A673 (cell line): ENCODE results near the gene GPC6.

Experiments
- EZH2 ChIP-seq: fragments of 200-600 bp; sonication (generic); IDR thresholded peaks from 2 replicates; pipeline ENCODE4 v1.6.1; 2017; ENCODE audit warnings: borderline replicate concordance, low read depth, mild to moderate bottlenecking, mixed read lengths, antibody characterized with exemption, low read length; ENCODE audit not compliant: poor library complexity, severe bottlenecking
- TF ChIP-seq, protein P1 (sequence below): fragments of 300-800, 200-600 bp; sonication (generic); conservative IDR thresholded peaks from 2 replicates; pipeline ENCODE4 v1.5.1; 2017; ENCODE audit warnings: low read depth, mild to moderate bottlenecking, antibody characterized with exemption, low read length, moderate library complexity, mixed read lengths

DNA sequence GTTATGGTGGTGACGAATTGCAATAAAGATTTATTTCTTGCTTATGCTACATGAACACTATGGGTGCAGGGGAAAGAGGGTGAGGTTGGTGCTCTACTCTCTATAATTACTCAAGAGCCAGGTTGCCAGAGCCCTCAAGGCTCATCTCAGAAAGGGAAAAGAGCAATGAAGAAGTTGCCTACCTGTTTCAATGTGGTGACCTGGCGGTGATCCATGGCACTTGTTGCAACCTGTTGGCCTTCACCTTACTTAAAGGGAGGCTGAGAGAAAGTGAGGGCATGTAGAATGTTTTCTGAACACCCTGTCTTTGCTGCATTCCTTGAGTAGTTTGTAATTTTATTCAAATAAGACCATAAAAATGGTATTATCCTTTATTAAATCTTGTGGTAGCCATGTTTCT lies 394.4 kb downstream of the GPC6 start:
- TF ChIP-seq EZH2 = no peak
- TF ChIP-seq, protein P1, sequence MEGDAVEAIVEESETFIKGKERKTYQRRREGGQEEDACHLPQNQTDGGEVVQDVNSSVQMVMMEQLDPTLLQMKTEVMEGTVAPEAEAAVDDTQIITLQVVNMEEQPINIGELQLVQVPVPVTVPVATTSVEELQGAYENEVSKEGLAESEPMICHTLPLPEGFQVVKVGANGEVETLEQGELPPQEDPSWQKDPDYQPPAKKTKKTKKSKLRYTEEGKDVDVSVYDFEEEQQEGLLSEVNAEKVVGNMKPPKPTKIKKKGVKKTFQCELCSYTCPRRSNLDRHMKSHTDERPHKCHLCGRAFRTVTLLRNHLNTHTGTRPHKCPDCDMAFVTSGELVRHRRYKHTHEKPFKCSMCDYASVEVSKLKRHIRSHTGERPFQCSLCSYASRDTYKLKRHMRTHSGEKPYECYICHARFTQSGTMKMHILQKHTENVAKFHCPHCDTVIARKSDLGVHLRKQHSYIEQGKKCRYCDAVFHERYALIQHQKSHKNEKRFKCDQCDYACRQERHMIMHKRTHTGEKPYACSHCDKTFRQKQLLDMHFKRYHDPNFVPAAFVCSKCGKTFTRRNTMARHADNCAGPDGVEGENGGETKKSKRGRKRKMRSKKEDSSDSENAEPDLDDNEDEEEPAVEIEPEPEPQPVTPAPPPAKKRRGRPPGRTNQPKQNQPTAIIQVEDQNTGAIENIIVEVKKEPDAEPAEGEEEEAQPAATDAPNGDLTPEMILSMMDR = no peak
